ENCODE data around the gene KANK2.

- no peak for TF ChIP-seq REST (IDR thresholded peaks at IDR 0.05; ENCODE audit: low read depth, low read length)
- TF ChIP-seq MXI1 (IDR thresholded peaks at IDR 0.05; ENCODE audit: low read depth, low read length): no peak
- TF ChIP-seq CTCF (IDR thresholded peaks at IDR 0.05): no peak
- no peak for TF ChIP-seq SIN3A (IDR thresholded peaks at IDR 0.05; ENCODE audit: borderline replicate concordance, low read depth, low read length)
Measured at GRCh38 chr19:11180346-11180745, 17.0 kb downstream of the KANK2 start.

All from SK-N-SH (cell line).